ENCODE measurements around the gene B4GALNT2. TPM values are rescaled to one million over a fixed set of nuclear protein-coding genes. Genes with fewer than 3 reads are reported as not detected.

The B4GALNT2 gene
- polyA plus RNA-seq, 1 experiment, result 0.01 TPM

DNA sequence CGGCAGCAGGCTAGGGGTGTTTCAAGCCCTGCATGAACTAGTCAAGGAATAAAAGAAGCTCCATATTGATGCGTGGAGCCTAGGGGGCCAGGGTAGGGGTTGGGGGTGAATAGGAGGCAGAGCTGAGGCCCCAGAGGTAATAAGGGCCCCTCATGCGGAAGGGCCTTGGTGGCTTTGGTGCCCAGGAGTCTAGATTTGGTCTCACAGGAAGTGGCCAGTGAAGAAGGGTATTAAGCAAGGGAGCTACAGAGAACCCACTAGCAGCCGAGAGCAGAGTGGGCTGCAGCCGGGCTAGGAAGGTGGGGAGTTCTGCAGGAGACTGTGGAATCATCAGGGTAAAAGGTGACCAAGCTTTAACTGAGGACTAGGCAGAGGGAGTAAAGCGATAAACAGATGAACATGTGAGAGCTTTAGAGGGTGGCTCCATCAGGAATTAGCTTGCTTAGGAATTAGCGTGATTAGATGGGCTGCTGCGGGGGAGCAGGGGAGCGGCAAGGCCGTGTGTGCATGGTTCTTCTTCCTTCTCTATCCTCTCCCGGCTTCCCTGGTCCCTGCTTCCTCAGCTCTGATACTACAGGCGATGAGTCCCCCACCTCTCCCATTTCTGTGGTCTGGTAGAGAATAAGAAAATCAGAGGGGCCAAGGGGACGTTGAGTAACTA, 68.0 kb downstream of the B4GALNT2 start:
- ChIA-PET CTCF (interaction anchor here (0.9 kb wide), 1 partner anchor 24 kb away, joined by 3 read pairs; no protein-coding TSS in a partner anchor), POLR2A (no interaction called here)
- DNase-seq (ENCODE audit: low read depth, low spot score), result no peak
- Histone ChIP-seq H3K27ac (ENCODE audit: low read depth, low read length) (no peak overlapping the region), H3K9me3 (ENCODE audit: control insufficient read depth, insufficient read depth, low read length) (no peaks in the 10 kb centered on the region), H3K27me3 (ENCODE audit: control insufficient read depth, insufficient read depth, low read length) (peaks cover 7% of the 10 kb centered on the region), H3K4me3 (ENCODE audit: low read depth, low read length) (no peak overlapping the region)
- TF ChIP-seq CTCF (IDR thresholded peaks at IDR 0.05; ENCODE audit: low read depth, low read length), result no peak

DNA sequence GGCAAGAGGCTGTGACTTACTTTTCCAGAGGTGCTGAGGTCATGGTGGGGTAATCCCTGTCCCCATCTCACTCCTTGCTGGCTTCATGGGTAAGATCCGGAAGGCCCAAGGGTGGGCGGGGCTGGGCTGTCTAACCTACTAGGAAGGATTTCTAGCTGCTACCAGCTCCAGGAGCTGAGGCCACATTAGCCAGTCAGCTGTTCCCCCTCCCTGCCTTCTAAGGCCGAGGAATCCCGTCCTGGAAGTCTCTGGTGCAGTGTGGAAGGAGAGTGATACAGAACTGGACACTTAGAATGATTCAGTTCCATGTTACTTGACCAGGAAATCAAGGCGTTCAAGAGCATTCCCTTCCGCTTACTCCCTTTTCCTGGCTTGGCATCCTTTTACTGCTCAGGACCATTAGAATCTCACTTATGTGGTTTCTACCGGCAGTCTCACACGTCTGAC, 68.9 kb downstream of the B4GALNT2 start:
- ChIA-PET POLR2A (no interaction called here), CTCF (interaction anchor here (0.6 kb wide), 1 partner anchor 26 kb away, joined by 3 read pairs; no protein-coding TSS in a partner anchor)
- DNase-seq (ENCODE audit: low read depth, low spot score), result no peak
- H3K27ac ChIP-seq (ENCODE audit: low read depth, low read length), result no peak overlapping the region
- TF ChIP-seq CTCF (IDR thresholded peaks at IDR 0.05; ENCODE audit: low read depth, low read length), result no peak
- peaks cover 7% of the 10 kb centered on the region for H3K27me3 ChIP-seq (ENCODE audit: control insufficient read depth, insufficient read depth, low read length)
- H3K4me3 ChIP-seq (ENCODE audit: low read depth, low read length), result no peak overlapping the region
- H3K9me3 ChIP-seq (ENCODE audit: control insufficient read depth, insufficient read depth, low read length), result no peaks in the 10 kb centered on the region

DNA sequence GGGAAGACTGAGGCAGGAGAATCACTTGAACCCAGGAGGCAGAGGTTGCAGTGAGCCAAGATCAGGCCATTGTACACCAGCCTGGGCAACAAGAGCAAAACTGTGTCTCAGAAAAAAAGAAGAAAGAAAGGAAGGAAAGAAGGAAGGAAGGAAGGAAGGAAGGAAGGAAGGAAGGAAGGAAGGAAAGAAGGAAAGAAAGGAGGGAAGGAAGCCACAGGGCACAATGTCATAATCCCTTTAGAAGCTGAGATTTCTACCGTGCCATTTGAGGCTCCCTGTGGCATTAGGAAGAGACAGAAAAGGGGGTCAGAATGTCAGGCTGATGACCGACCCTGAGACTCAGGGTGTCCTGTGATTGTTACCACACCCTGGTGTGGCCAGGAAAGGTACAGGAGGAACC, 71.2 kb downstream of the B4GALNT2 start:
- DNase-seq (ENCODE audit: low read depth, low spot score), result no peak
- no peak overlapping the region for H3K27ac ChIP-seq (ENCODE audit: low read depth, low read length)
- H3K9me3 ChIP-seq (ENCODE audit: control insufficient read depth, insufficient read depth, low read length), result no peaks in the 10 kb centered on the region
- POLR2A ChIA-PET, result no interaction called here
- H3K27me3 ChIP-seq (ENCODE audit: control insufficient read depth, insufficient read depth, low read length), result peaks cover 15% of the 10 kb centered on the region
- no peak for TF ChIP-seq CTCF (IDR thresholded peaks at IDR 0.05; ENCODE audit: low read depth, low read length)
- no peak overlapping the region for H3K4me3 ChIP-seq (ENCODE audit: low read depth, low read length)
- CTCF ChIA-PET, result interaction anchor here (1.6 kb wide), 1 partner anchor 24 kb away, joined by 6 read pairs; no protein-coding TSS in a partner anchor

- ChIA-PET CTCF (interaction anchor here (0.9 to 1.6 kb wide), 2 partner anchors 23 to 25 kb away, joined by 3 to 6 read pairs; no protein-coding TSS in a partner anchor), POLR2A (no interaction called here)
- Histone ChIP-seq H3K27ac (ENCODE audit: low read depth, low read length) (no peak overlapping the region), H3K27me3 (ENCODE audit: control insufficient read depth, insufficient read depth, low read length) (peaks cover 15% of the 10 kb centered on the region), H3K4me3 (ENCODE audit: low read depth, low read length) (no peak overlapping the region), H3K9me3 (ENCODE audit: control insufficient read depth, insufficient read depth, low read length) (no peaks in the 10 kb centered on the region)
- no peak for TF ChIP-seq CTCF (IDR thresholded peaks at IDR 0.05; ENCODE audit: low read depth, low read length)
- no peak for DNase-seq (ENCODE audit: low read depth, low spot score)
Measured at GRCh38 chr17:49204516-49204915, 71.9 kb downstream of the B4GALNT2 start.

GRCh38 chr17:49209061-49209571, 76.5 kb downstream of the B4GALNT2 start:
- no peak for TF ChIP-seq CTCF (IDR thresholded peaks at IDR 0.05; ENCODE audit: low read depth, low read length)
- CTCF ChIA-PET, result interaction anchor here (1.2 to 2.9 kb wide), 2 partner anchors 18 to 29 kb away, joined by 3 to 10 read pairs; no protein-coding TSS in a partner anchor
- POLR2A ChIA-PET, result no interaction called here
- no peak overlapping the region for H3K4me3 ChIP-seq (ENCODE audit: low read depth, low read length)
- H3K27ac ChIP-seq (ENCODE audit: low read depth, low read length), result no peak overlapping the region
- no peak for DNase-seq (ENCODE audit: low read depth, low spot score)
- no peaks in the 10 kb centered on the region for H3K9me3 ChIP-seq (ENCODE audit: control insufficient read depth, insufficient read depth, low read length)
- peaks cover 11% of the 10 kb centered on the region for H3K27me3 ChIP-seq (ENCODE audit: control insufficient read depth, insufficient read depth, low read length)

Measured in AG04450 (cell line).